Ureter (tissue), 1 donor: ENCODE results near the gene SLFN12. TPM values are rescaled to one million over a fixed set of nuclear protein-coding genes. Genes with fewer than 3 reads are reported as not detected.

Experiments
- total RNA-seq: library from RNA; stranded (reverse); gene quantifications from one replicate; pipeline ENCODE4 v1.2.4, GENCODE V29; 2023
- donor health status: DM: yes; HTN: yes; CAD: no.

Gene SLFN12
- total RNA-seq, 1 donor from 2014 or later = 15.5 TPM

Other genes starting within 250 kb of the SLFN12 start
- gene SLC35G3, start 238.1 kb downstream of the SLFN12 start, total RNA-seq = not detected
- 69.9 TPM for gene SLFN5, start 189.4 kb downstream of the SLFN12 start, total RNA-seq
- gene SLFN11, start 58.9 kb downstream of the SLFN12 start, total RNA-seq = 24.4 TPM
- gene SLFN13, start 16.3 kb upstream of the SLFN12 start, total RNA-seq = 7.9 TPM
- 5.6 TPM for gene SLFN12L, start 105.2 kb upstream of the SLFN12 start, total RNA-seq
- not detected for gene SLFN14, start 128.3 kb upstream of the SLFN12 start, total RNA-seq
- gene PEX12, start 146.1 kb upstream of the SLFN12 start, total RNA-seq = 7.9 TPM
- 164 TPM for gene AP2B1, start 154.8 kb upstream of the SLFN12 start, total RNA-seq